HL-60/S4 (cell line): Measurements from ENCODE around the gene NFIA.

Experiments used
- in situ Hi-C: fragments of 300-500 bp; cut with MboI; formaldehyde crosslinking; loops from 2 replicates; pipeline ENCODE4 v1.14.3; 2022; ENCODE audit warnings: low sequenced_read_pairs

NFIA gene

DNA sequence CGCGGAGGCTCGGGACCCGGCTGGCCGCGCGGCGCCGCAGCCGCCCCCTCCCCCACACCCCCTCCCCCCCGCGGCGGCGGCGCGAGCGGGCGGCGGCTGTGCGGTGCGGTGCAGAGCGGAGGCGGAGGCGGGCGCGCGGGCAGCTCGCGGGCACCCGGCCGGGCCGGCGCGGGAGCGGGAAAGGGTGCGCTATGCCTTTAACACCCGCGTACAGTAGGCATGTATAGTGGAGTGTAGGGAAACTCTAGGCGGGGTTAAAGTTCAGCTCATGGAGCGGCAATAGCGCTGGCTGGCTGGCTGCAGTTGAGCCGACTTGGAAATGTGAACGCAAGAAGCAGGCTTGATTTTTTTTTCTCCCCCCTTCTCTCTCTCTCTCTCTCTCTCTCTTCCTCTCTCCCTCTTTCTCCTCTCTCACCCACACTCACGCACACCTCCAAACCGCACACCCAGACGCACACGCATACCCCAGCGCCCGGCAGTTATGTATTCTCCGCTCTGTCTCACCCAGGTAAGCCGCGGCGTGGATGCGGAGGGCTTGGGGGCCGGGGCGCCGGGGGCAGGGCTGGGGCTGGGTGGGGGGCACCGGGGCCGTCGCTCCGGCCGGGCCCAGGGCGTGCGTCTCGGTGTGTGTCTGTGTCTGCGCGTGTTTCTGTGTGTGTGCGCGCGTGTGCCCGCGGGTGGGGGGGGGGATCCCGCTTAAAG is at the start of gene NFIA:
Gene NFIA (plus strand): TSS at position 251 of the 702 bp plus-strand sequence.
- in situ Hi-C loops: no loop called here

- in situ Hi-C loops: no loop called here
These were observed 46.5 kb upstream of the NFIA start for GRCh38 chr1:61035880-61036279.

- in situ Hi-C loops: no loop called here
These were observed 39.8 kb upstream of the NFIA start for GRCh38 chr1:61042466-61043009.

GRCh38 chr1:61043010-61043820 is 39.1 kb upstream of the NFIA start:
- in situ Hi-C loops: no loop called here

DNA sequence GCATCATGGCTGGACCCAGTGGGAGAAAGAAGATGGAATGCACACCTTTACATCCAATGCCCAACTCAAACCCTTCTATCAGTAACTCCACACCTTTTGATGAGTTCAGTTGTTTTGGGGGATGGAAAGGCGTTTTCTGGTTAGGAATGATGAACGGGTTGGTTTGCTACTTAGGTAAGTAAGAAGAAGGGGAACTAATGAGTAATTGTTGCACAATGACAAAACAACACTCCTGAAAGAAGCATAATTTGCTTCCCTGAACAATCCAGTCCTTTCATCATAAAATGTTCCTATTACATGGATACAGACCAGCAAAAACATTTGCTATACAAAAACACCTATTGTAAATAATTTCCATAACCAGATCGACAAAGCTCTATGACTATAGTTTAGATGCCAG is 35.9 kb upstream of the NFIA start:
- in situ Hi-C loops: no loop called here

- in situ Hi-C loops: no loop called here
These were observed 35.3 kb upstream of the NFIA start for GRCh38 chr1:61047061-61047460.

- in situ Hi-C loops: no loop called here
These were observed 32.4 kb upstream of the NFIA start for GRCh38 chr1:61049850-61050540.

DNA sequence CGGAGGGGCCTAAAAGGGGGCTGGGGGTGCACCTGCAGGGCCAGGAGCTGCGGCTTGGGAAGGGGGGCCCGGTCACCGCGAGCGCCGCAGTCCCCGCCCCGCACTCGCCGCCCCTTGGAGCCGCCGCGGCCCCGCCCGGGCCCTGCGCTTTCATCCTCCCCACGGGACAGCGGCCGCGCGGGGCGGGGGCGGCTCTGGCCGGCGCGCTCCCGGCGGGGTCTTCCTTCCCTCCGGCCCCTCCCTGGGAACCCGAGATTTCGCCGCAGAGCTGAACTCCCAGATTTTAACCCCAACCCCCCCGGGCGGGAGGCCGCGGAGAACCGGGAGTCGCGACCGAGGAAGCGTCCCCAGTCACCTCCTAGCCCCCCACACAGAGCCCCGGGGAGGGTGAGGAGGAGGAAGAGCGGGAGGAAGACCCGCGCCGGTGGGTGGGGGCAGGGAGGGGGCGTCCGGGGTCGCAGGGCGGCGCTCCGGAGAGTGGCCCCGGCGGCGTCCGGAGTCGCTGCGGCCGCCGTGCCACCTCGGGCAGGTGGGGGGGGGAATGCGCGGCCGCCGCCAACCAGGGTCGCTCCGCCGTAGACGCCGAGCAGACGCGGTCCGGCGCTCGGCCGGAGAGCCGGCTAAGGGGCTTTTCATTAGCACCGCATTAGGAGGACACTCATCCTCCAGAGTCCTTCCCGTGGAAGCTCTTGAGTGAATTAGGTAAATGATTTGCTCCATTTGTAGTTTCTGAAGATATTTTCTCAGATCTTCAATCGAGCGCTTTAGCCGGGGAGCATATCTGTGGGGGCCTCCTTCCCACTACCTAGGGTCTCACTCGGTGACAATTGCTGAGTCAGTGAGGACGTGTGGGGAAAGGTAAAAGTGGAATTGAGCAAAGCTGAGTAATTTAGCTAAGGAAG is 31.6 kb upstream of the NFIA start:
- in situ Hi-C loops: no loop called here

DNA sequence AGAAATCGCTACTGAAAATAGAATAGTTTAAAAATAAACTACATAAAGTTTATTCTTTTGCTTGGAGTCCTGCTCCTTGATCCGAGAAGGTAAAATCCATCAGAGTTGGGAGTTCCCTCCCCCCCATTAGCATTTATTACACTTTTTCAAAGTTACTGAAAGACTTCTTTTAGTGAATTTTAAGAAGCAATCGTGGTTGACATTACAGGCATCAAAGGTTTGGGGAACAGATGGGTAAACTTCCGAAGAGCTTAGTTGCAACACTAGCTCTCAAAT is 31.0 kb upstream of the NFIA start:
- in situ Hi-C loops: no loop called here

GRCh38 chr1:61051719-61052394 is 30.5 kb upstream of the NFIA start:
- in situ Hi-C loops: no loop called here

GRCh38 chr1:61052395-61053225 is 29.8 kb upstream of the NFIA start:
- in situ Hi-C loops: no loop called here

DNA sequence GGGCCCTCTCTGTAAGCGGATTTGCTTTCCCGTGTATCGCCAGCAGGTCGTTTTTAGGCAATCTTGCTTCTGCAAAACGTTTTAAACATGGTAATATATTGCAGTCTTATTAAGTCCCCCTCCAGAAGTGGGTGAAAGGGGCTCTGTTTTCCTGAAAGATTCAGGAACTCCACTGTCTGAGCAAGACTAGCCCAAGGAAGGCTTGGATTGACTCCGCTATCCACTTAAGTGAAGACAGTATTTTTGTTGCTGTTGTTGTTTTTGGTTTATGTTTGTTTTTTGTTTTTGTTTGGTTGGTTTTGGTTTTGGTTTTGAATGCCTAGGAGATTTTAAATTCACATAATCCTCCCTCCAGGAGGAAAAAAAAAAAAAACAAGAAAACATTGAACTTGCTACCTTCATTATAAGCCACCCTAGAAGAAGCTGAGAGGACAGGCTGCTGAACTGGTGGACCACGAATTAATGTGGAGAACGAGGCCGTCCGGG is 29.1 kb upstream of the NFIA start:
- in situ Hi-C loops: no loop called here

DNA sequence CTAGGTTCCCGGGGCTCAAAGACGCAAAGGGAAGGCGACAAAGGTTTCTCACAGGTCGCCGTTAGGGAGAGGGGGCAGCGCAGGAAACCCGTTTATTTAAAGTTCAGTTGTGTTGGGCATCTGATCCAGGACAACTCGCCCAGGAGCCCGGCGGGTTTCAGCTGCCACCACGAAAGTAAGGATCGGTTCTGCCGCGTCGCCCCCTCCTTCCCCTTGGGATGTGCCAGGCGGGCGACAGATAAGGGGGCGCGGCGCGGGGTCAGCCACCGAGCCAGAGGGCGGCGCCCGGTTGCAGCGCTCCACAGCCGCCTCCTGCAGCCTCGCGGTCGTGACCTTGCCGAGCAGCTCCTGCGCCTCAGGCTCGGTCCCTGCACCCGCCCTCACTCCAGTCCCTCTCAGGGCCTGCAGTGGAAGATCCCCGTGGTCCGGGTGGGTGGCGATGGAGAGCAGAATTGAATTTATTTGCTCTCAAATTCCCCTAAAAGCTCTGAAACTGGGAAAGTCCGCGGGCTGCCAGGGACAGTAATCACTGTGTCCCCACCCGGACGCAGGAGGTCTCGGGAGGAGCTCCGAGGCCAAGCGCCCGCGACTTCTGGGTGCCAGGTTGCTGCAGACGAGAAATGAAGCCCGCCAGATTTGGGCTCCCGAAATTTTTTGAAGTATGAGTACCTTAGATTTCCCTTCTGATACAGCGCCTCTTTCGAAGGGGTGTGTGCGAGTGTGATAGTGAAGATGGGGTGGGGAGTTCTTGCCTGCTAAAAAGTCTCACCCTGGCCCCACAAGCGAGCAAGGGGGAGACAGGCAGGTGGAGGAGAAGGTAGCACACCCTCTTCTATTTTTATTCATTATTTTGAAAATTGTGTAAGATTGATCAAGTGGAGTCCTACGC is 28.4 kb upstream of the NFIA start:
- in situ Hi-C loops: no loop called here

DNA sequence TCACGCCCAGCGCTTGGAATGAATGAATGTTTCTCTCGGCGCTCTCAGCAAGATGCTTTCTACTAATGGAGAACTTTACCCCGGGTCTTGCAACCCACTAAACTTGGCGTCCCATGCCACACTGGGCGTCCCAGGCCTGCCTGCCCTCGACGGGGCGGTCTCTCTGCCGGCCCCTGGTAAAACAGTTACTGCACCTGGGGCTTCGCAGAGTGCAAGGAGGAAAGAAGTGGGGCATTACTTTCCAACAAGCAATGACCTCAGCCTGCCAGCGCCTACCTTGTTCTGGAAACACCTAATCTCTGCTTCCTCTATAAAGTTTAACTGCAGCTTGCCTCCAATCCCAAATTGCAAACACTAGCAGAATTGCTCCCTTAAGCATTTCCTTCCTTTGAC is 27.8 kb upstream of the NFIA start:
- in situ Hi-C loops: no loop called here

DNA sequence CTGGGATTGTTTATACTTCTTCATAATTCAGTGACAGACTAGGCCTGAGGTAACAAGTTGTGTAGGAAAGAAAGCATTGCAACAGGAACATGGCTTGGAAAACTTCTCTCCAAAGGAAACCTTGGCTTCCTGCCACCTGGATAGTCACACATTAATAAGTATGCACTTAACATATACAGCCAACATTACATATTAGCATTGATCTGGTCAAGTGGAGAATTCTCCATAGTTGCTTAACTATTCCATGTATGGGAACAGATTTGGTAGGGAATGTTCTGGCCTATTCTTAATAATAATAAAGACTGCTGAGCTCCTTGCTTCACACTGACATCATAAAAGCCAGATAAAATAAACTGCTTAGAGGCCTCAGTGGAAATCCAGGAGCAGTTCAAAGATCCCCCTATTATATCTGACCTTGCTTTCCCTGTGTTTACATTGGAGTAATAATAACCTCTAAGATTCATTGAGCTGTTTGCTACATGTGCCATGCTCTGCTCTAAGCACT is 27.2 kb upstream of the NFIA start:
- in situ Hi-C loops: no loop called here

DNA sequence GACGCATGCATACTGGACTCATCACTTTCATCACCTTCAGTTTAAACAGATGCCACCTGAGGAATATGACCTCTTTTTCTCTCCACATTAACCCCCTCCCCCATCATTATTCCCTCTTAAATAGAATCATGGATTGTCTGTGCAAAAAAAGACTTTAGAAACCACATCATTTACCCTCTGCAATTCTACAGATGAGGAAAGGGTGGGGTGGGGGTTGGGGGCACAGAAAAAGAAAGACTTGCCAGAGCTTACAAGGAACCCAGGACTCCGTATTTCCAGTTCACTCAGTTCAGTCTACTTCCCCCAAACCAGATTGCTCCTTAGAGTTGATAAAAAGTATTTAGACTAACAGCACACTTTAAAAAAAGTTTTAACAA is 26.2 kb upstream of the NFIA start:
- in situ Hi-C loops: no loop called here

GRCh38 chr1:61056573-61057439 is 25.6 kb upstream of the NFIA start:
- in situ Hi-C loops: no loop called here
